ENCODE results near the gene PALM. TPM values are rescaled to one million over a fixed set of nuclear protein-coding genes. Genes with fewer than 3 reads are reported as not detected.

PALM gene
- total RNA-seq: 45.1 and 52.1 TPM in 2 replicates
- long read RNA-seq: 0 reads

- Mint-ChIP-seq H3K4me3 (peak within 1 kb of the TSS; percentile 73), H3K27me3 (ENCODE audit: low read depth) (peaks cover 5% of the 10 kb centered on the region), H3K4me1 (peaks cover 10% of the 10 kb centered on the region), H3K36me3 (ENCODE audit: low read depth) (no peaks in the 10 kb centered on the region), H3K27ac (ENCODE audit: unreplicated experiment) (no peak within 1 kb of the TSS), H3K9me3 (no peaks in the 10 kb centered on the region)
- peak; percentile 47 for DNase-seq (ENCODE audit: low read depth, low spot score)
- peak; percentile 37 for TF ChIP-seq CTCF (conservative IDR thresholded peaks at IDR 0.05)
Measured at GRCh38 chr19:708154-709143, at the start of gene PALM. Gene PALM (plus strand): TSS chr19:708935. CDS start chr19:709147, 212 bp downstream.

- no peak for TF ChIP-seq CTCF (conservative IDR thresholded peaks at IDR 0.05)
- Mint-ChIP-seq H3K4me1 (peaks cover 23% of the 10 kb centered on the region), H3K9me3 (no peaks in the 10 kb centered on the region), H3K27ac (ENCODE audit: unreplicated experiment) (no peak overlapping the region), H3K4me3 (peak overlapping the region; percentile 86), H3K27me3 (ENCODE audit: low read depth) (peaks cover 5% of the 10 kb centered on the region), H3K36me3 (ENCODE audit: low read depth) (peaks cover 2% of the 10 kb centered on the region)
- no peak for DNase-seq (ENCODE audit: low read depth, low spot score)
Measured at GRCh38 chr19:660793-661426, 47.8 kb upstream of the PALM start.

- no peak overlapping the region for H3K27ac Mint-ChIP-seq (ENCODE audit: unreplicated experiment)
- no peak for DNase-seq (ENCODE audit: low read depth, low spot score)
Measured at GRCh38 chr19:661427-662196, 47.1 kb upstream of the PALM start.

GRCh38 chr19:662207-662961 lies 46.4 kb upstream of the PALM start:
- TF ChIP-seq CTCF (conservative IDR thresholded peaks at IDR 0.05): no peak
- peaks cover 5% of the 10 kb centered on the region for H3K27me3 Mint-ChIP-seq (ENCODE audit: low read depth)
- H3K4me1 Mint-ChIP-seq: peaks cover 23% of the 10 kb centered on the region
- no peak for DNase-seq (ENCODE audit: low read depth, low spot score)
- no peak overlapping the region for H3K27ac Mint-ChIP-seq (ENCODE audit: unreplicated experiment)
- H3K36me3 Mint-ChIP-seq (ENCODE audit: low read depth): peaks cover 2% of the 10 kb centered on the region
- no peaks in the 10 kb centered on the region for H3K9me3 Mint-ChIP-seq
- H3K4me3 Mint-ChIP-seq: peak overlapping the region; percentile 86

More at GRCh38 chr19:661427-662196, 47.1 kb upstream of the PALM start:
- H3K4me1 Mint-ChIP-seq: peaks cover 23% of the 10 kb centered on the region
- H3K4me3 Mint-ChIP-seq: peak overlapping the region; percentile 86
- TF ChIP-seq CTCF (conservative IDR thresholded peaks at IDR 0.05): no peak
- peaks cover 5% of the 10 kb centered on the region for H3K27me3 Mint-ChIP-seq (ENCODE audit: low read depth)
- H3K36me3 Mint-ChIP-seq (ENCODE audit: low read depth): peaks cover 2% of the 10 kb centered on the region
- H3K9me3 Mint-ChIP-seq: no peaks in the 10 kb centered on the region
